CD14-positive monocyte (primary cell): Measurements from ENCODE around the gene MRPS14. TPM values are rescaled to one million over a fixed set of nuclear protein-coding genes. Genes with fewer than 3 reads are reported as not detected.

Experiments used
- DNase-seq, 3 donors: peaks; one replicate each; pipeline ENCODE4 v3.0.0-alpha.2; 2011 to 2022
- H2AFZ ChIP-seq: 2 replicates; pipeline ENCODE4 v1.6.0; 2012; ENCODE audit warnings: mild to moderate bottlenecking, low read depth, low read length, inconsistent platforms; ENCODE audit not compliant: insufficient read depth, poor library complexity, severe bottlenecking
- H3K27ac ChIP-seq, 2 donors: 1 replicate in 1 of 2; 2 replicates in 1 of 2; pipeline ENCODE4 v1.5.1; 2012 to 2013; ENCODE audit warnings: low read length in 2 of 2, control low read depth in 1 of 2, inconsistent platforms in 1 of 2, low read depth in 1 of 2, mild to moderate bottlenecking in 1 of 2
- H3K27me3 ChIP-seq, 2 donors: one replicate each; pipeline versions ENCODE4 v1.6.0 to v1.6.1; 2011 to 2013; ENCODE audit warnings: low read length in 2 of 2; ENCODE audit not compliant: control insufficient read depth in 2 of 2, insufficient read depth in 2 of 2
- H3K36me3 ChIP-seq, 2 donors: replicated peaks in 1 of 2; 1 replicate in 1 of 2; 2 replicates in 1 of 2; pipeline versions ENCODE4 v1.5.1 to v1.6.1; 2012 to 2013; ENCODE audit warnings: low read length in 2 of 2, control low read depth in 1 of 2, inconsistent platforms in 1 of 2, mild to moderate bottlenecking in 1 of 2; ENCODE audit not compliant: insufficient read depth in 2 of 2, control insufficient read depth in 1 of 2
- H3K4me1 ChIP-seq, 2 donors: 1 replicate in 1 of 2; 2 replicates in 1 of 2; pipeline versions ENCODE4 v1.5.1 to v1.6.1; 2012 to 2013; ENCODE audit warnings: low read length in 2 of 2, control low read depth in 1 of 2, inconsistent platforms in 1 of 2, mild to moderate bottlenecking in 1 of 2, moderate library complexity in 1 of 2; ENCODE audit not compliant: insufficient read depth in 2 of 2, control insufficient read depth in 1 of 2
- H3K4me2 ChIP-seq: replicated peaks from 2 replicates; pipeline ENCODE3; 2012; ENCODE audit warnings: low read length, moderate library complexity, mild to moderate bottlenecking; ENCODE audit not compliant: poor library complexity, severe bottlenecking; ENCODE audit errors: extremely low read depth
- H3K4me3 ChIP-seq, 3 experiments: fragments of 200-600 bp in 1 of 3; sonication (generic) in 1 of 3; replicated peaks in 1 of 3; 1 replicate in 2 of 3; 2 replicates in 1 of 3; pipeline ENCODE4 v1.5.1; 2011 to 2013; ENCODE audit warnings: low read length in 3 of 3, mild to moderate bottlenecking in 3 of 3, control low read depth in 2 of 3, low read depth in 2 of 3, inconsistent platforms in 1 of 3, moderate library complexity in 1 of 3
- H3K79me2 ChIP-seq: 2 replicates; pipeline ENCODE4 v1.6.0; 2012; ENCODE audit warnings: mild to moderate bottlenecking, control low read depth, inconsistent platforms, low read length, moderate library complexity; ENCODE audit not compliant: insufficient read depth
- H3K9ac ChIP-seq: 2 replicates; pipeline ENCODE4 v1.6.0; 2017; ENCODE audit warnings: low read length, mild to moderate bottlenecking; ENCODE audit not compliant: insufficient read depth, poor library complexity, severe bottlenecking
- H3K9me3 ChIP-seq, 2 donors: replicated peaks in 1 of 2; 1 replicate in 1 of 2; 2 replicates in 1 of 2; pipeline versions ENCODE4 v1.5.1 to v1.6.1; 2012 to 2013; ENCODE audit warnings: low read length in 2 of 2, control low read depth in 1 of 2; ENCODE audit not compliant: control insufficient read depth in 1 of 2, insufficient read depth in 1 of 2
- H4K20me1 ChIP-seq: 2 replicates; pipeline ENCODE4 v1.6.0; 2012; ENCODE audit warnings: mild to moderate bottlenecking, low read length, control low read depth, moderate library complexity; ENCODE audit not compliant: insufficient read depth
- H3K27ac Mint-ChIP-seq, 7 donors: one replicate each; pipeline ENCODE4 v1.8.0; 2020; ENCODE audit warnings: mild to moderate bottlenecking in 7 of 7, mixed read lengths in 7 of 7, moderate library complexity in 6 of 7, inconsistent platforms in 2 of 7
- H3K27me3 Mint-ChIP-seq, 3 donors: one replicate each; pipeline ENCODE4 v1.8.0; 2021 to 2022; ENCODE audit warnings: low read depth in 3 of 3, mild to moderate bottlenecking in 3 of 3, mixed read lengths in 3 of 3, moderate library complexity in 3 of 3, inconsistent platforms in 1 of 3
- H3K36me3 Mint-ChIP-seq, 2 donors: one replicate each; pipeline ENCODE4 v1.8.0; 2020; ENCODE audit warnings: mixed read lengths in 2 of 2, inconsistent platforms in 1 of 2, mild to moderate bottlenecking in 1 of 2
- H3K4me1 Mint-ChIP-seq: one replicate; pipeline ENCODE4 v1.8.0; 2020; ENCODE audit warnings: mild to moderate bottlenecking, mixed read lengths
- H3K4me3 Mint-ChIP-seq, 2 donors: one replicate each; pipeline ENCODE4 v1.8.0; 2020; ENCODE audit warnings: mild to moderate bottlenecking in 2 of 2, mixed read lengths in 2 of 2, moderate library complexity in 1 of 2
- H3K9me3 Mint-ChIP-seq, 7 donors: one replicate each; pipeline ENCODE4 v1.8.0; 2020 to 2022; ENCODE audit warnings: mixed read lengths in 7 of 7, mild to moderate bottlenecking in 6 of 7, moderate library complexity in 6 of 7, inconsistent platforms in 2 of 7
- CTCF ChIP-seq: fragments of 200-600 bp; IDR thresholded peaks from one replicate; pipeline ENCODE4 v1.8.0; 2022; ENCODE audit warnings: antibody characterized with exemption, mild to moderate bottlenecking
- WGBS: methylation state at CpG from one replicate; pipeline ENCODE4 v1.1.5; 2013; ENCODE audit warnings: missing lambda C conversion rate; ENCODE audit not compliant: insufficient coverage; 5-methylcytosine and 5-hydroxymethylcytosine counted together
- intact Hi-C, 2 donors: fragments of 100-400 bp; cut with micrococcal nuclease; formaldehyde crosslinking; loops; one replicate each; pipeline versions ENCODE4 v1.15.0 to v1.15.1; 2023
- polyA plus RNA-seq, 3 donors: library from polyadenylated mRNA; depleted of rRNA in 1 of 3; unstranded in 2 of 3; stranded (reverse) in 1 of 3; fragments of 300-500 nt in 2 of 3; fragments of >200 nt in 1 of 3; fragmentation: Illumina TruSeq in 2 of 3; gene quantifications; 1 replicate in 2 of 3; 2 replicates in 1 of 3; pipeline ENCODE4 v1.2.3, GENCODE V29; 2012 to 2021

Gene MRPS14
- polyA plus RNA-seq, 3 donors: 5.4 to 53.2 (median 48.1) TPM

GRCh38 chr1:174998569-174999215 is 24.5 kb downstream of the MRPS14 start:
- H3K27me3 ChIP-seq: no peaks in the 10 kb centered on the region
- H3K4me3 ChIP-seq: peak overlapping the region; percentile 52 to 75 (median 62)
- Mint-ChIP-seq H3K4me1 (peaks cover 34% of the 10 kb centered on the region), H3K4me3 (no peak overlapping the region), H3K36me3 (peaks cover 16 to 19% of the 10 kb centered on the region in 2 donors), H3K27me3 (no peaks in the 10 kb centered on the region), H3K9me3 (no peaks in the 10 kb centered on the region), H3K27ac (no peak overlapping the region)
- H3K4me1 ChIP-seq: peaks cover 27 to 32% of the 10 kb centered on the region in 2 donors
- H3K9ac ChIP-seq: peak overlapping the region; percentile 97
- H3K79me2 ChIP-seq: peaks cover 39% of the 10 kb centered on the region
- TF ChIP-seq CTCF: peak; percentile 98
- H4K20me1 ChIP-seq: peaks cover 21% of the 10 kb centered on the region
- peak overlapping the region; percentile 95 to 100 for H3K27ac ChIP-seq
- H2AFZ ChIP-seq: peak overlapping the region; percentile 72
- H3K9me3 ChIP-seq: no peaks in the 10 kb centered on the region
- DNase-seq: peak; percentile 57 to 74 (median 70)
- peak overlapping the region; percentile 75 for H3K4me2 ChIP-seq
- H3K36me3 ChIP-seq: peaks cover 0 to 30% of the 10 kb centered on the region in 2 donors
- 30% methylated on average over 16 of the region's 19 CpGs for WGBS
- intact Hi-C loops: loop anchor here (2.0 to 10.0 kb wide), 3 partner anchors 24 to 974 kb away; partner anchors contain the start of genes MRPS14 (in 1 of the 2) and RC3H1 (in 1 of the 2)

GRCh38 chr1:174997041-174997440 is 26.2 kb downstream of the MRPS14 start:
- no peak for TF ChIP-seq CTCF
- H3K4me3 ChIP-seq: no peak overlapping the region
- peaks cover 24 to 26% of the 10 kb centered on the region in 2 donors for H3K4me1 ChIP-seq
- DNase-seq: no peak
- H3K27me3 Mint-ChIP-seq: no peaks in the 10 kb centered on the region
- H3K9me3 ChIP-seq: no peaks in the 10 kb centered on the region
- H3K27ac ChIP-seq: no peak overlapping the region
- WGBS: no CpG with 5 or more reads among the region's 3 CpGs
- no peak overlapping the region for H2AFZ ChIP-seq
- peaks cover 23 to 26% of the 10 kb centered on the region in 2 donors for H3K36me3 Mint-ChIP-seq
- no peak overlapping the region for H3K9ac ChIP-seq
- H3K4me2 ChIP-seq: no peak overlapping the region
- peaks cover 24% of the 10 kb centered on the region for H3K4me1 Mint-ChIP-seq
- H3K27ac Mint-ChIP-seq: no peak overlapping the region
- no peaks in the 10 kb centered on the region for H3K27me3 ChIP-seq
- H3K79me2 ChIP-seq: peaks cover 22% of the 10 kb centered on the region
- H3K36me3 ChIP-seq: peaks cover 2 to 46% of the 10 kb centered on the region in 2 donors
- H4K20me1 ChIP-seq: peaks cover 6% of the 10 kb centered on the region
- no peak overlapping the region for H3K4me3 Mint-ChIP-seq
- H3K9me3 Mint-ChIP-seq: no peaks in the 10 kb centered on the region
- intact Hi-C loops: loop anchor here (5.0 to 10.0 kb wide), 2 partner anchors 225 to 972 kb away; partner anchors contain the start of gene RC3H1 (in 1 of the 2)
